Activated naive CD8-positive, alpha-beta T cell treated with anti-CD3 and anti-CD28 coated beads for 36 hours (primary cell): Measurements from ENCODE around the gene NXPH4. TPM values are rescaled to one million over a fixed set of nuclear protein-coding genes. Genes with fewer than 3 reads are reported as not detected.

Experiments used
- DNase-seq: peaks from one replicate; pipeline ENCODE4 v3.0.0; 2021
- H3K27ac Mint-ChIP-seq: one replicate; pipeline ENCODE4 v1.8.0; 2022; ENCODE audit warnings: mild to moderate bottlenecking, moderate library complexity, mixed read lengths
- H3K27me3 Mint-ChIP-seq: one replicate; pipeline ENCODE4 v1.8.0; 2022; ENCODE audit warnings: mild to moderate bottlenecking, mixed read lengths
- H3K36me3 Mint-ChIP-seq: one replicate; pipeline ENCODE4 v1.8.0; 2021; ENCODE audit warnings: mild to moderate bottlenecking, mixed read lengths
- H3K4me1 Mint-ChIP-seq: one replicate; pipeline ENCODE4 v1.8.0; 2021; ENCODE audit warnings: mixed read lengths
- H3K4me3 Mint-ChIP-seq: one replicate; pipeline ENCODE4 v1.8.0; 2022; ENCODE audit warnings: mild to moderate bottlenecking, moderate library complexity, mixed read lengths
- H3K9me3 Mint-ChIP-seq: one replicate; pipeline ENCODE4 v1.8.0; 2022; ENCODE audit warnings: mixed read lengths
- total RNA-seq, 2 experiments: library from RNA; stranded (reverse); gene quantifications; one replicate each; pipeline ENCODE4 v1.2.3, GENCODE V29; 2021

The NXPH4 gene
- total RNA-seq, 2 experiments from 2014 or later: 0.19 to 0.26 TPM

GRCh38 chr12:57205931-57206330 is 10.7 kb upstream of the NXPH4 start:
- no peaks in the 10 kb centered on the region for H3K27me3 Mint-ChIP-seq

DNA sequence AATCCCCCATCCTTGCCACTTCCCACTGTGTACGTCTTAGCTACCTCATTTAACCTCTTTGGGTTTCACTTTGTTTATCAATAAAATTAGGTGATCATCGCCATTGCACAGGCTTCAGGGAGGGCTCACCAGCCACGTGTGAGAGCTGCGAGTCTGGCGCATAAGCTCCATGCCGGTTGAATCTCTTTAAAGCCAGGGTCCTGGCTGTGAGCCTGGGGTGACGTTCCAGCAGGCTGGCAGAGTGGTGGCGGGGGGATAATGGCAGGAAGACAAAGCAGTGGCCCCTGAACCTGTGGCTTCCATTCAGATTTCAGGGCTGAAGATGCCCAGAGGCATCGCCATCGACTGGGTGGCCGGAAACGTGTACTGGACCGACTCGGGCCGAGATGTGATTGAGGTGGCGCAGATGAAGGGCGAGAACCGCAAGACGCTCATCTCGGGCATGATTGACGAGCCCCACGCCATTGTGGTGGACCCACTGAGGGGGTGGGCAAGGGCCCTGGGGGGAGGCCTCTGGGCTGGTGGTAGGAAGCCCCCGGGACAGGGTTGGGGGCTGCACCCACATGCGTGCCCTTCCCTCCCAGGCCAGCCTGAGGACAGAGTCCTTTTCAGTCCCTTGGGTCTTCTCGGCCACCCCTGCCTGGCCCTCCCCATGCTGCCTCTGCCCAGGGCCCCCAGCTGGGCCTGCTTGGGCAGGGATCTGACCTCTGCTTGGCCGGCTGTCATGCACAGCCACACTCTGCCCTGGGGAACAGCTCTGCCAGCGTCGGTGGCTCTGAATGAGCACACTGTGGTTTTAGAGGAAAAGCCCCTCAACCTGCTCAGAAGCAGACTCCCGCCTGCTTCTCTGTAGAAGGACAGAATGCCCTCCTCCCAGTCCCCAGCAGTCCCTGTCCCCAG is 8.6 kb upstream of the NXPH4 start:
- Mint-ChIP-seq H3K9me3 (no peaks in the 10 kb centered on the region), H3K27ac (no peak overlapping the region), H3K4me1 (no peaks in the 10 kb centered on the region), H3K36me3 (no peaks in the 10 kb centered on the region), H3K27me3 (no peaks in the 10 kb centered on the region), H3K4me3 (no peak overlapping the region)
- DNase-seq: no peak

More at GRCh38 chr12:57205931-57206330, 10.7 kb upstream of the NXPH4 start:
- H3K36me3 Mint-ChIP-seq: no peaks in the 10 kb centered on the region
- H3K9me3 Mint-ChIP-seq: no peaks in the 10 kb centered on the region
- no peak for DNase-seq
- no peak overlapping the region for H3K4me3 Mint-ChIP-seq
- no peak overlapping the region for H3K27ac Mint-ChIP-seq
- H3K4me1 Mint-ChIP-seq: no peaks in the 10 kb centered on the region

GRCh38 chr12:57208631-57209282 is 7.8 kb upstream of the NXPH4 start:
- Mint-ChIP-seq H3K27me3 (peaks cover 6% of the 10 kb centered on the region), H3K36me3 (no peaks in the 10 kb centered on the region), H3K4me3 (no peak overlapping the region), H3K4me1 (peaks cover 4% of the 10 kb centered on the region), H3K9me3 (no peaks in the 10 kb centered on the region), H3K27ac (no peak overlapping the region)
- DNase-seq: no peak

- Mint-ChIP-seq H3K4me1 (peaks cover 10% of the 10 kb centered on the region), H3K4me3 (no peak overlapping the region), H3K36me3 (no peaks in the 10 kb centered on the region), H3K9me3 (no peaks in the 10 kb centered on the region), H3K27ac (no peak overlapping the region), H3K27me3 (peaks cover 18% of the 10 kb centered on the region)
- DNase-seq: no peak
Observed at GRCh38 chr12:57209916-57210315, 6.7 kb upstream of the NXPH4 start.

DNA sequence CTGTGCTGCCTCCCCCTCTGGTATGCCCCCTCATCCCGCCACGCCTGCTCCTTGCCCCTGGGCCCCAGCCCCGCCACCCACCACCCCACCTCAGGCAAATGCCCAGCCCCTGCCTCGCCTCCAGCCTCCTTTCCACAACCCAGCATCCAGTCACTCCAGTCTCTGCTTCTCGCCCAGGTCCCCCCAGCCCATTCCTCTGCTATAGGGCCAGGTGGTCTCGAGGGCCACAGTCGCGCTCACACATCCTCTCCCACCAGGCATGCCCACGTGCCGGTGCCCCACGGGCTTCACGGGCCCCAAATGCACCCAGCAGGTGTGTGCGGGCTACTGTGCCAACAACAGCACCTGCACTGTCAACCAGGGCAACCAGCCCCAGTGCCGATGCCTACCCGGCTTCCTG is 6.1 kb upstream of the NXPH4 start:
- peaks cover 23% of the 10 kb centered on the region for H3K27me3 Mint-ChIP-seq
- peaks cover 14% of the 10 kb centered on the region for H3K4me1 Mint-ChIP-seq
- H3K4me3 Mint-ChIP-seq: no peak overlapping the region
- no peaks in the 10 kb centered on the region for H3K9me3 Mint-ChIP-seq
- no peak for DNase-seq
- no peak overlapping the region for H3K27ac Mint-ChIP-seq
- H3K36me3 Mint-ChIP-seq: no peaks in the 10 kb centered on the region

DNA sequence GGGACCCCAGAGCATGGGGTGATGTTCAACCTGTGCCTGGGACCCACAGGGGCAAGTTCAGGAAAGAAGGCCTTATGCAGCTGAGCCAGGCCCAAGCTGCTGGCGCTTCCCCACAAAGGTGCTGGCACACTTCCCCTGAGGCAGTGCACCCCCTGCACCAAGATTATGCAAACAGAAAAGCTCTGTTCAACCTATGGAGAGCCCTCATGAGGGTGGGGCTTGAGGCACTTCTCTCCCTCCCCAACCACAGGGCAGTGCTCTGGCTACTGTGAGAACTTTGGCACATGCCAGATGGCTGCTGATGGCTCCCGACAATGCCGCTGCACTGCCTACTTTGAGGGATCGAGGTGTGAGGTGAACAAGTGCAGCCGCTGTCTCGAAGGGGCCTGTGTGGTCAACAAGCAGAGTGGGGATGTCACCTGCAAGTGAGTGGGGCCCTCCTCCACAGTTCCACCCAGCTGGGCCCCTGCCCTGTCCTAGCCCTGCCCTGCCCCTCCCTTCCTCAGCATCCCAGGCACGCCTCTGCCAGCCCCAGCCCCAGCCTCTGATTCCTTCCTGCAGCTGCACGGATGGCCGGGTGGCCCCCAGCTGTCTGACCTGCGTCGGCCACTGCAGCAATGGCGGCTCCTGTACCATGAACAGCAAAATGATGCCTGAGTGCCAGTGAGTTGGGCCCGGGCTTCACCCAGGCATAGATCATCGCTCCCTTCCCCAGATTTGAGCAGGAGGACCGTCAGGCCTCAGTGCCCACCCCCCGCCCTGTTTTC is 5.5 kb upstream of the NXPH4 start:
- Mint-ChIP-seq H3K9me3 (no peaks in the 10 kb centered on the region), H3K4me3 (no peak overlapping the region), H3K27me3 (peaks cover 30% of the 10 kb centered on the region), H3K4me1 (peaks cover 19% of the 10 kb centered on the region), H3K36me3 (no peaks in the 10 kb centered on the region), H3K27ac (no peak overlapping the region)
- no peak for DNase-seq

- no peaks in the 10 kb centered on the region for H3K9me3 Mint-ChIP-seq
- no peak overlapping the region for H3K27ac Mint-ChIP-seq
- no peak overlapping the region for H3K4me3 Mint-ChIP-seq
- peaks cover 32% of the 10 kb centered on the region for H3K27me3 Mint-ChIP-seq
- no peaks in the 10 kb centered on the region for H3K36me3 Mint-ChIP-seq
- DNase-seq: no peak
- peaks cover 19% of the 10 kb centered on the region for H3K4me1 Mint-ChIP-seq
Observed at GRCh38 chr12:57211791-57212700, 4.5 kb upstream of the NXPH4 start.

DNA sequence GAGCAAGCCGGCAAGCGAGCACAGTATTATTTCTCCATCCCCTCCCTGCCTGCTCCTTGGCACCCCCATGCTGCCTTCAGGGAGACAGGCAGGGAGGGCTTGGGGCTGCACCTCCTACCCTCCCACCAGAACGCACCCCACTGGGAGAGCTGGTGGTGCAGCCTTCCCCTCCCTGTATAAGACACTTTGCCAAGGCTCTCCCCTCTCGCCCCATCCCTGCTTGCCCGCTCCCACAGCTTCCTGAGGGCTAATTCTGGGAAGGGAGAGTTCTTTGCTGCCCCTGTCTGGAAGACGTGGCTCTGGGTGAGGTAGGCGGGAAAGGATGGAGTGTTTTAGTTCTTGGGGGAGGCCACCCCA is 3.9 kb upstream of the NXPH4 start:
- Mint-ChIP-seq H3K27me3 (peaks cover 39% of the 10 kb centered on the region), H3K36me3 (no peaks in the 10 kb centered on the region), H3K4me3 (no peak overlapping the region), H3K9me3 (no peaks in the 10 kb centered on the region), H3K4me1 (peaks cover 24% of the 10 kb centered on the region), H3K27ac (no peak overlapping the region)
- DNase-seq: no peak

GRCh38 chr12:57213058-57213715 is 3.4 kb upstream of the NXPH4 start:
- Mint-ChIP-seq H3K4me3 (no peak overlapping the region), H3K27ac (no peak overlapping the region), H3K36me3 (no peaks in the 10 kb centered on the region), H3K4me1 (peaks cover 24% of the 10 kb centered on the region), H3K27me3 (peaks cover 44% of the 10 kb centered on the region), H3K9me3 (no peaks in the 10 kb centered on the region)
- DNase-seq: peak; percentile 80

GRCh38 chr12:57213763-57214397 is 2.7 kb upstream of the NXPH4 start:
- Mint-ChIP-seq H3K27me3 (peaks cover 51% of the 10 kb centered on the region), H3K4me3 (no peak overlapping the region), H3K9me3 (no peaks in the 10 kb centered on the region), H3K36me3 (no peaks in the 10 kb centered on the region), H3K4me1 (peaks cover 24% of the 10 kb centered on the region), H3K27ac (no peak overlapping the region)
- no peak for DNase-seq

DNA sequence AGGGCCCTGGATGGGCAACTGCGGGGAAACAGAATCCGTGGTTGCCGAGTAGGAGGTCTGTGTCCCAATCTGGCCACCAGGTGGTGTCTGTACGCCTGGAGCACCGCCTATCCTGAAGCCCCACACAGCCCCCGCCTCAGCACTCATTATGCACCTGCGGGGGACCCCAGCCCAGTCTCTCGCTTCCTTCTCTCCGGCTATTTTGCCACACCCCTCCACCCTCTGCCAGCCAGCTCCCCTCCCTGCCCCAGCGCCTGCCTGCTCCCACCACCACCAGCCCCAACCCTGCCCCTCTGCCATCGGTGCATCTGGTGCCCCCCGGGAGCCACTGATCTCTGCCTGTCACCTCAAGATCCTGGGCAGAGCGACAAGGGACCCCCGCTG is 2.2 kb upstream of the NXPH4 start:
- no peak overlapping the region for H3K4me3 Mint-ChIP-seq

GRCh38 chr12:57215065-57215464 is 1.5 kb upstream of the NXPH4 start:
- H3K27ac Mint-ChIP-seq: no peak overlapping the region
- H3K36me3 Mint-ChIP-seq: no peaks in the 10 kb centered on the region
- no peaks in the 10 kb centered on the region for H3K9me3 Mint-ChIP-seq
- H3K4me1 Mint-ChIP-seq: peaks cover 24% of the 10 kb centered on the region
- no peak for DNase-seq
- no peak overlapping the region for H3K4me3 Mint-ChIP-seq
- H3K27me3 Mint-ChIP-seq: peaks cover 62% of the 10 kb centered on the region

More for the DNA sequence above, 2.2 kb upstream of the NXPH4 start:
- Mint-ChIP-seq H3K9me3 (no peaks in the 10 kb centered on the region), H3K27ac (no peak overlapping the region), H3K27me3 (peaks cover 56% of the 10 kb centered on the region), H3K4me1 (peaks cover 24% of the 10 kb centered on the region), H3K36me3 (no peaks in the 10 kb centered on the region)
- DNase-seq: peak; percentile 71

- no peaks in the 10 kb centered on the region for H3K36me3 Mint-ChIP-seq
- H3K9me3 Mint-ChIP-seq: no peaks in the 10 kb centered on the region
- H3K4me1 Mint-ChIP-seq: peaks cover 25% of the 10 kb centered on the region
- H3K27ac Mint-ChIP-seq: no peak overlapping the region
- no peak for DNase-seq
- H3K4me3 Mint-ChIP-seq: peak overlapping the region; percentile 64
- H3K27me3 Mint-ChIP-seq: peaks cover 65% of the 10 kb centered on the region
Observed at GRCh38 chr12:57215668-57216013, 953 bp upstream of the NXPH4 start.
